HepG2 (cell line): ENCODE data around the gene PRKCE. TPM values are rescaled to one million over a fixed set of nuclear protein-coding genes. Genes with fewer than 3 reads are reported as not detected.

Experiments used
- CEBPG ChIP-seq: IDR thresholded peaks from 2 replicates; pipeline ENCODE4 v1.6.1; 2016
- ETS1 ChIP-seq: sonication (generic); formaldehyde crosslinking; IDR thresholded peaks from 2 replicates; pipeline ENCODE4 v1.4.0; 2020; ENCODE audit warnings: missing genetic modification reagents
- MTERF4 ChIP-seq: sonication (generic); formaldehyde crosslinking; IDR thresholded peaks from 2 replicates; pipeline ENCODE4 v1.8.0; 2023; ENCODE audit warnings: mild to moderate bottlenecking, missing genetic modification reagents
- RFX3 ChIP-seq: IDR thresholded peaks from 2 replicates; pipeline ENCODE4 v1.6.1; 2016; ENCODE audit warnings: missing biosample characterization, missing genetic modification reagents
- TEAD2 ChIP-seq: sonication (generic); formaldehyde crosslinking; IDR thresholded peaks from 2 replicates; pipeline ENCODE4 v1.9.0; 2021; ENCODE audit warnings: missing genetic modification reagents
- ZBTB39 ChIP-seq: sonication (generic); formaldehyde crosslinking; IDR thresholded peaks from 2 replicates; pipeline ENCODE4 v1.5.0; 2020; ENCODE audit warnings: missing genetic modification reagents
- ZNF335 ChIP-seq: sonication (generic); formaldehyde crosslinking; IDR thresholded peaks from 2 replicates; pipeline ENCODE4 v1.4.0; 2020; ENCODE audit warnings: missing genetic modification reagents
- ZNF460 ChIP-seq: sonication (generic); formaldehyde crosslinking; IDR thresholded peaks from 2 replicates; pipeline ENCODE4 v1.5.1; 2020; ENCODE audit warnings: missing genetic modification reagents, mild to moderate bottlenecking, borderline replicate concordance
- ZNF576 ChIP-seq: sonication (generic); formaldehyde crosslinking; IDR thresholded peaks from 2 replicates; pipeline ENCODE4 v1.4.0; 2020; ENCODE audit warnings: mild to moderate bottlenecking, missing genetic modification reagents
- polyA plus RNA-seq, 8 experiments: library from polyadenylated mRNA; depleted of rRNA in 3 of 8; stranded (reverse) in 7 of 8; unstranded in 1 of 8; fragments of >200 nt; fragmentation: Illumina TruSeq in 4 of 8; extraction: Trizol in 4 of 8; gene quantifications; 2 replicates each; pipeline versions ENCODE4 v1.2.1 to v1.2.3, GENCODE V29; 2011 to 2016; ENCODE audit warnings: low read depth in 4 of 8, missing spikeins in 1 of 8, mixed read lengths in 1 of 8; ENCODE audit not compliant: insufficient read depth in 1 of 8
- total RNA-seq, 5 experiments: library from RNA; depleted of rRNA; stranded (reverse); fragments of >200 nt; fragmentation: Illumina TruSeq; extraction: Trizol; gene quantifications; 2 replicates each; pipeline ENCODE4 v1.2.3, GENCODE V29; 2016; ENCODE audit warnings: low read depth in 1 of 5

The PRKCE gene
- total and polyA plus RNA-seq, 2 of the 13 experiments (the other 11 are each of a cell fraction or from before 2014, with no cell fraction given) = 1.0 to 3.9 TPM

DNA sequence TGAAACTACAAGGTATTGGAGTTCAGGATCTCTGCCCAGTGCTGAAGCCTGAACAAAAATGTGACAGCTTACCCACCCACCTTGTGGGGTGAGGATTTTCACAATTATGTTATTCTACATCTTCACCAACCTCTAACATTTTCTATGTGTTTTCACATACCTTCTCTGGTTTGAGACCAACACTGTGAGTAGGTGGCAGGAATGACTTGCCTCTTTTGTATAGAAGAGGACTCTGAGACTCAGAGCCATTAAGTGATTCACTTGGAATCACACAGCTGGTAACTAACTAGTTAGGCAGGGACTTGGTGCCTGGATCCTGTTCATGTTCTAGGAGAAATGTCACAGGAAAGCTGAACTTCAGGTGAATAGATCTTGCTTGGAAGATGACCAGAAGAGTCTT is 25.7 kb upstream of the PRKCE start (continued):
- TF ChIP-seq ETS1 = no peak
- no peak for TF ChIP-seq ZNF460 (CRISPR knock-in tag)
- TF ChIP-seq ZNF335 (CRISPR knock-in tag) = no peak
- TF ChIP-seq ZBTB39 = no peak
- no peak for TF ChIP-seq TEAD2
- TF ChIP-seq ZNF576 (CRISPR knock-in tag) = no peak
- TF ChIP-seq MTERF4 (CRISPR knock-in tag) = no peak
- TF ChIP-seq CEBPG (CRISPR knock-in tag) = no peak
- TF ChIP-seq RFX3 (CRISPR knock-in tag) = no peak
